ENCODE measurements around the gene LSM7.

DNA sequence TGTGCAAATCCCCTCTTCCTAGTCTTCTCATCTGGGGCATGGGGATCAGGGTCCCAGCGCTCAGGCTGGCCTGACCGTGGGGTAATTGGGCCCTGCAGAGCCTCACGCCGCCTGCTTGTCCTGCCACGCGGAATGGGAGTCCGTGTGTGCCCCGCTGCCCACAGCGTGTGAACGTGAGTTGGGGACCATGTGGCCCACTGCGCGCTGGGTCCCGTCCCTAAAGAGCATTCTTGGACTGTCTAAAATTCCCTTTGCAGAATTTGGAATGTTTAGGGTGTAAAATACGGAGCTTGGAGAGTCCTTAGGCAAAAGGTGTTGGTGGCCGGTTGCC, 34.5 kb upstream of the LSM7 start:
- TF ChIP-seq, protein P1, sequence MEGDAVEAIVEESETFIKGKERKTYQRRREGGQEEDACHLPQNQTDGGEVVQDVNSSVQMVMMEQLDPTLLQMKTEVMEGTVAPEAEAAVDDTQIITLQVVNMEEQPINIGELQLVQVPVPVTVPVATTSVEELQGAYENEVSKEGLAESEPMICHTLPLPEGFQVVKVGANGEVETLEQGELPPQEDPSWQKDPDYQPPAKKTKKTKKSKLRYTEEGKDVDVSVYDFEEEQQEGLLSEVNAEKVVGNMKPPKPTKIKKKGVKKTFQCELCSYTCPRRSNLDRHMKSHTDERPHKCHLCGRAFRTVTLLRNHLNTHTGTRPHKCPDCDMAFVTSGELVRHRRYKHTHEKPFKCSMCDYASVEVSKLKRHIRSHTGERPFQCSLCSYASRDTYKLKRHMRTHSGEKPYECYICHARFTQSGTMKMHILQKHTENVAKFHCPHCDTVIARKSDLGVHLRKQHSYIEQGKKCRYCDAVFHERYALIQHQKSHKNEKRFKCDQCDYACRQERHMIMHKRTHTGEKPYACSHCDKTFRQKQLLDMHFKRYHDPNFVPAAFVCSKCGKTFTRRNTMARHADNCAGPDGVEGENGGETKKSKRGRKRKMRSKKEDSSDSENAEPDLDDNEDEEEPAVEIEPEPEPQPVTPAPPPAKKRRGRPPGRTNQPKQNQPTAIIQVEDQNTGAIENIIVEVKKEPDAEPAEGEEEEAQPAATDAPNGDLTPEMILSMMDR (IDR thresholded peaks at IDR 0.05; ENCODE audit: poor library complexity, severe bottlenecking), result no peak
- TF ChIP-seq SMC3 (conservative IDR thresholded peaks at IDR 0.05; ENCODE audit: poor library complexity), result no peak

Measured in neural cell (in vitro differentiated cells).